Psoas muscle (tissue), 8 donors: Measurements from ENCODE around the gene CHD9. TPM values are rescaled to one million over a fixed set of nuclear protein-coding genes. Genes with fewer than 3 reads are reported as not detected.
A peak's percentile ranks its signal among the peaks of the same experiment; 100 is the strongest.
"Not testable (repeated sequence)": the region's sequence is repeated elsewhere in the genome, so short reads cannot be mapped to it uniquely, and the experiment has no call there.

ENCODE experiments used
- ATAC-seq, 4 donors: fragments of 200-7000 bp; cut with Tn5 transposase; one replicate each; pipeline ENCODE4 v1.9.1; 2020; ENCODE audit warnings: moderate library complexity in 3 of 4, mild to moderate bottlenecking in 2 of 4
- DNase-seq, 2 donors: peaks; one replicate each; pipeline ENCODE4 v3.0.0-alpha.2; 2020
- H3K27ac ChIP-seq: fragments of 200-600 bp; one replicate; pipeline ENCODE4 v1.8.0; 2022
- H3K27me3 ChIP-seq, 3 donors: fragments of 200-600 bp in 1 of 3; one replicate each; pipeline versions ENCODE4 v1.6.1 to v1.8.0; 2013 to 2022; ENCODE audit warnings: low read length in 2 of 3, mild to moderate bottlenecking in 2 of 3, moderate library complexity in 1 of 3; ENCODE audit not compliant: insufficient read depth in 3 of 3
- H3K36me3 ChIP-seq, 2 donors: fragments of 200-600 bp in 1 of 2; one replicate each; pipeline versions ENCODE4 v1.6.1 to v1.8.0; 2013 to 2022; ENCODE audit warnings: low read depth in 1 of 2, mild to moderate bottlenecking in 1 of 2, moderate library complexity in 1 of 2; ENCODE audit not compliant: insufficient read depth in 1 of 2
- H3K4me1 ChIP-seq: fragments of 200-600 bp; one replicate; pipeline ENCODE4 v1.8.0; 2022
- H3K4me3 ChIP-seq: fragments of 200-600 bp; one replicate; pipeline ENCODE4 v1.8.0; 2022; ENCODE audit warnings: mild to moderate bottlenecking
- H3K9me3 ChIP-seq: fragments of 200-600 bp; one replicate; pipeline ENCODE4 v1.8.0; 2022
- WGBS, 3 donors: extraction: QIAGEN DNeasy Blood & Tissue Kit; methylation state at CpG; one replicate each; pipeline versions ENCODE4 v1.1.6 to v1.1.7; 2013; 5-methylcytosine and 5-hydroxymethylcytosine counted together
- intact Hi-C, 2 donors: fragments of 100-400 bp; cut with DNase I; formaldehyde crosslinking; loops; one replicate each; pipeline versions ENCODE4 v1.11.0 to v1.14.2; 2022
- polyA plus RNA-seq, 3 donors: library from polyadenylated mRNA; stranded (reverse); fragments of 200-250 nt; gene quantifications; one replicate each; pipeline ENCODE4 v1.2.3, GENCODE V29; 2013
- total RNA-seq, 4 donors: library from RNA; stranded (reverse); fragmentation: NEBNext Ultra II Directional in 2 of 4; extraction: Animal tissue kit (Norgen Biotek cat#: 25700) in 2 of 4; gene quantifications; one replicate each; pipeline versions ENCODE4 v1.2.1 to v1.2.4, GENCODE V29; 2021 to 2023
- TF ChIP-seq, protein P1 (sequence below): fragments of 200-600 bp; IDR thresholded peaks from one replicate; pipeline ENCODE4 v1.8.0; 2022; ENCODE audit warnings: antibody characterized with exemption
- donor health status: healthy with polysubstance abuse.
- donor health status: DM: no; HTN: no; CAD: no; lungs with moderate emphysema.
- donor health status: Bipolar disorder and iron deficiency.
- donor health status: healthy.
- donor health status: DM: yes; HTN: yes; CAD: no.
- donor health status: DM: no; HTN: no; CAD: no.
- donor health status: DM: no; HTN: no; CAD: no.
- donor health status: DM: yes; HTN: yes; CAD: no.

The CHD9 gene
- total and polyA plus RNA-seq, 7 donors: 5.8 to 47.9 (median 36.4) TPM

DNA sequence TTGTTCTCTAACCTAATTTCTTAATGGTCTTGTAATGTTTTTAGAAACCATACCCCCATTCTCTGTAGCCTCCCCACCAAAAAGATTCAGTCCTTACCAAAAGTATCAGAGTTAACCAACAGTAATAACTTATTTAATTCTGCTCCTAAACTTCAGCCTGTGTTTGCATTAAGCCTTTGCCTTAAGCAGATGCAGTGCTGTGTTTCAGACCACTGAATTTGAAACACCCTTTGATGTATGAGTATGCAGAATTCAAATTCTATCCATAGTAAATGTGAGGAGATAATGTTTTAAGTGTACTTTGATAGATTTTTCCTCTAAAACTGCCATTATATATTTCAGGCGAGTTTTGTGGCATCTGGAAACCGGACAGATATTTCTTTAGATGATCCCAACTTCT lies 207.9 kb downstream of the CHD9 start:
- no peak for DNase-seq

DNA sequence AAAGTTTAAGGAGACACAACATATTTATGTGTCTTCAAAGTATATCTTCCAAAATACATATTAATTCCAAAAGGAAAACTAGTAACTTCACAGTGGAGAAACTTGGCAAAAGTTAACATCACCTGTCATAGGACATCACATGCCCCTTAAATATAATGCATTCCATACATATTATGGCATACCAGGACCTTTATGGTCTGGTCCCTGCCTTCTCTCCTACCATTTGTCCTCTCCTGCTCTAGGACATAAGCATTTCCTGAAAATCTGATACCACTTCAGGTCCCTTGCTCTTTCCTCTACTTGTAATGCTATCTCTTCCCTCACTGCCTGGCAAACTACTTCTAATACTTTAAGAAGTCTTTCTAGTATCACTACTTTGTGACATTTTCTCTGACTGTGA lies 211.4 kb downstream of the CHD9 start:
- no peak for ATAC-seq
- intact Hi-C loops: no loop called here

More for the DNA sequence above, 207.9 kb downstream of the CHD9 start:
- 94 to 99% (median 95%) methylated on average over 2 of the region's 2 CpGs for WGBS, 3 donors
- intact Hi-C loops: no loop called here
- Histone ChIP-seq H3K27ac (no peak overlapping the region), H3K9me3 (no peaks in the 10 kb centered on the region), H3K27me3 (no peaks in the 10 kb centered on the region), H3K4me1 (no peaks in the 10 kb centered on the region), H3K36me3 (peaks cover 9 to 98% of the 10 kb centered on the region in 2 donors), H3K4me3 (no peak overlapping the region)
- ATAC-seq: no peak
- TF ChIP-seq, protein P1, sequence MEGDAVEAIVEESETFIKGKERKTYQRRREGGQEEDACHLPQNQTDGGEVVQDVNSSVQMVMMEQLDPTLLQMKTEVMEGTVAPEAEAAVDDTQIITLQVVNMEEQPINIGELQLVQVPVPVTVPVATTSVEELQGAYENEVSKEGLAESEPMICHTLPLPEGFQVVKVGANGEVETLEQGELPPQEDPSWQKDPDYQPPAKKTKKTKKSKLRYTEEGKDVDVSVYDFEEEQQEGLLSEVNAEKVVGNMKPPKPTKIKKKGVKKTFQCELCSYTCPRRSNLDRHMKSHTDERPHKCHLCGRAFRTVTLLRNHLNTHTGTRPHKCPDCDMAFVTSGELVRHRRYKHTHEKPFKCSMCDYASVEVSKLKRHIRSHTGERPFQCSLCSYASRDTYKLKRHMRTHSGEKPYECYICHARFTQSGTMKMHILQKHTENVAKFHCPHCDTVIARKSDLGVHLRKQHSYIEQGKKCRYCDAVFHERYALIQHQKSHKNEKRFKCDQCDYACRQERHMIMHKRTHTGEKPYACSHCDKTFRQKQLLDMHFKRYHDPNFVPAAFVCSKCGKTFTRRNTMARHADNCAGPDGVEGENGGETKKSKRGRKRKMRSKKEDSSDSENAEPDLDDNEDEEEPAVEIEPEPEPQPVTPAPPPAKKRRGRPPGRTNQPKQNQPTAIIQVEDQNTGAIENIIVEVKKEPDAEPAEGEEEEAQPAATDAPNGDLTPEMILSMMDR: no peak

DNA sequence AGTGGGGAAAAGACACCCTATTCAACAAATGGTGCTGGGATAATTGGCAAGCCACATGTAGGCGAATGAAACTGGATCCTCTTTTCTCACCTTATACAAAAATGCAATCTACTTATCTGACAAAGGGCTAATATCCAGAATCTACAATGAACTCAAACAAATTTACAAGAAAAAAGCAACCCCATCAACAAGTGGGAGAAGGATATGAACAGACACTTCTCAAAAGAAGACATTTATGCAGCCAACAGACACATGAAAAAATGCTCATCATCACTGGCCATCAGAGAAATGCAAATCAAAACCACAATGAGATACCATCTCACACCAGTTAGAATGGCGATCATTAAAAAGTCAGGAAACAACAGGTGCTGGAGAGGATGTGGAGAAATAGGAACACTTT lies 223.7 kb downstream of the CHD9 start:
- ATAC-seq, intact Hi-C loops: not testable (repeated sequence)
- 99 to 100% (median 100%) methylated on average over 1 of the region's 2 CpGs for WGBS, 3 donors

More for the DNA sequence above, 211.4 kb downstream of the CHD9 start:
- H3K27me3 ChIP-seq: no peaks in the 10 kb centered on the region
- no peak for DNase-seq
- H3K9me3 ChIP-seq: no peaks in the 10 kb centered on the region
- TF ChIP-seq, protein P1: no peak
- no peak overlapping the region for H3K27ac ChIP-seq
- H3K36me3 ChIP-seq: peaks cover 7 to 99% of the 10 kb centered on the region in 2 donors
- no peak overlapping the region for H3K4me3 ChIP-seq
- H3K4me1 ChIP-seq: no peaks in the 10 kb centered on the region

DNA sequence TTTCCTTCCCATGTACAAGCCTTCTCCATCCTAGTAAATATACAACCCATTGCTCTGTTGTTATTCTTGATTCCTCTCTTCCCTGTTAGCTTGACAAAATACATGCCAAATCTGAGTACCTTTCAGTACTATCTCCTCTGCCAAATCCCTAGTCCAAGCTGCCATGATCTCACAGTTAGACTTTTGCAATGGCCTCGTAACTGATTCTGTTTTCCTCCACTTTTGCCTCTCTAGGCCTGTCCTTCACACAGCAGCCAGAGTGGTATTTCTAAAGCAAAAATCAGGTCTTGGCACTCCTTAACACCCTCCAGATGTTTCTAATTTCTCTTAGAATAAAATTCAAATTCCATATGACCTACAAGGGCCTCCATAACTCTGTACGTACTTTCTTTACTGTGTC lies 226.5 kb downstream of the CHD9 start:
- H3K4me3 ChIP-seq: no peak overlapping the region
- intact Hi-C loops: loop anchor here in 1 of 2 donors (10.0 kb wide), 1 partner anchor 46 kb away; no protein-coding TSS in a partner anchor
- H3K4me1 ChIP-seq: no peaks in the 10 kb centered on the region
- H3K36me3 ChIP-seq: peaks cover 0 to 82% of the 10 kb centered on the region in 2 donors
- WGBS, 3 donors: 75 to 94% (median 76%) methylated on average over 2 of the region's 2 CpGs
- no peak for DNase-seq
- no peaks in the 10 kb centered on the region for H3K27me3 ChIP-seq
- no peak overlapping the region for H3K27ac ChIP-seq
- ATAC-seq: peak in 1 of 4 donors; percentile 37
- TF ChIP-seq, protein P1: no peak
- no peaks in the 10 kb centered on the region for H3K9me3 ChIP-seq

More for the DNA sequence above, 223.7 kb downstream of the CHD9 start:
- not testable (repeated sequence) for H3K27me3 ChIP-seq, H3K4me1 ChIP-seq, H3K27ac ChIP-seq, DNase-seq, H3K9me3 ChIP-seq, H3K4me3 ChIP-seq
- peaks cover 0 to 86% of the 10 kb centered on the region in 2 donors for H3K36me3 ChIP-seq

DNA sequence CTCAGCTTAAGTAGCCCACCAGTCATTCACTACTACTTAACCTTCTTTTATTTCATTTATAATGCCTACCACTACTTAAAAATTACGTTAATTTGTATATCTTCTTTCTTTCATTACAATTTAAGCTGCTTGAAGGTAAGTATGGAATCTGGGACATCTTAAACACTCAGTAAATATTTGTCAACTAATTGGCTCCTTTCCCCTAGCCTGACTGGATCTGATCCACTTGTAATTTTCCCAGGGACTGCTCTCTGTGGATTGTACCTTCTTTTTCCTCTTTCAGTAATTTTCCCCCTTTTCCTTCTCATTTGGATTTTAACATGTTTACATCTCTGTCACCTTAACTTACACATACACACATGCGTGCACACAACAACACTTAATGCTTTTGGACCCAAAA lies 227.1 kb downstream of the CHD9 start:
- Histone ChIP-seq H3K27ac (no peak overlapping the region), H3K27me3 (no peaks in the 10 kb centered on the region), H3K4me1 (no peaks in the 10 kb centered on the region), H3K4me3 (no peak overlapping the region), H3K9me3 (no peaks in the 10 kb centered on the region), H3K36me3 (peaks cover 3 to 82% of the 10 kb centered on the region in 2 donors)
- TF ChIP-seq, protein P1: no peak
- no peak for DNase-seq
- ATAC-seq: no peak
- WGBS, 3 donors: 83 to 92% (median 86%) methylated on average over 2 of the region's 2 CpGs
- intact Hi-C loops: loop anchor here in 1 of 2 donors (10.0 kb wide), 1 partner anchor 47 kb away; no protein-coding TSS in a partner anchor
